ENCODE measurements around the gene TMEM8B. TPM values are rescaled to one million over a fixed set of nuclear protein-coding genes. Genes with fewer than 3 reads are reported as not detected.

The TMEM8B gene
- 2.9 and 3.0 TPM in 2 replicates for total RNA-seq (2014; rRNA removed; shearing (Covaris generic); ENCODE audit: low replicate concordance)

- peaks cover 14% of the 10 kb centered on the region for H3K4me1 ChIP-seq (ENCODE audit: low read length)
- H3K9ac ChIP-seq (ENCODE audit: low read length), result peak within 1 kb of the TSS; percentile 77
- no peaks in the 10 kb centered on the region for H4K20me1 ChIP-seq (ENCODE audit: insufficient read depth, low read depth, low read length)
- no peak within 1 kb of the TSS for H3K27ac ChIP-seq (ENCODE audit: low read length)
- H3K4me2 ChIP-seq (ENCODE audit: low read depth, low read length, poor library complexity, severe bottlenecking), result peak within 1 kb of the TSS; percentile 82
- no peaks in the 10 kb centered on the region for H3K36me3 ChIP-seq (ENCODE audit: insufficient read depth, low read length)
- no peaks in the 10 kb centered on the region for H3K9me3 ChIP-seq (ENCODE audit: low read length)
- peak within 1 kb of the TSS; percentile 86; the same call in 1 of the 2 replicates for H2AFZ ChIP-seq (ENCODE audit: low read length)
- H3K9me2 ChIP-seq (replicated peaks; ENCODE audit: insufficient read depth, low read length), result no peaks in the 10 kb centered on the region
- peak; percentile 97 for DNase-seq
- no peaks in the 10 kb centered on the region for H3K27me3 ChIP-seq (ENCODE audit: low read length)
- H3K79me2 ChIP-seq (ENCODE audit: low read length), result no peaks in the 10 kb centered on the region
- H3K4me3 ChIP-seq (ENCODE audit: low read length), result peak within 1 kb of the TSS; percentile 71
These were observed at the start of gene TMEM8B for GRCh38 chr9:35829084-35829763. Gene TMEM8B, plus strand, starts transcription at chr9:35829228. Its CDS starts 220 bp downstream, at chr9:35829448.

GRCh38 chr9:35781066-35781465 lies 48.0 kb upstream of the TMEM8B start:
- H3K4me1 ChIP-seq (ENCODE audit: low read length), result peaks cover 11% of the 10 kb centered on the region
- H3K27ac ChIP-seq (ENCODE audit: low read length), result no peak overlapping the region
- H3K27me3 ChIP-seq (ENCODE audit: low read length), result no peaks in the 10 kb centered on the region
- H3K36me3 ChIP-seq (ENCODE audit: insufficient read depth, low read length), result peaks cover 26% of the 10 kb centered on the region
- H3K9ac ChIP-seq (ENCODE audit: low read length), result no peak overlapping the region
- no peak overlapping the region for H3K4me3 ChIP-seq (ENCODE audit: low read length)
- peaks cover 57% of the 10 kb centered on the region for H3K79me2 ChIP-seq (ENCODE audit: low read length)
- no peak overlapping the region for H2AFZ ChIP-seq (ENCODE audit: low read length)
- H3K4me2 ChIP-seq (ENCODE audit: low read depth, low read length, poor library complexity, severe bottlenecking), result no peak overlapping the region
- no peaks in the 10 kb centered on the region for H4K20me1 ChIP-seq (ENCODE audit: insufficient read depth, low read depth, low read length)
- no peaks in the 10 kb centered on the region for H3K9me2 ChIP-seq (replicated peaks; ENCODE audit: insufficient read depth, low read length)
- no peaks in the 10 kb centered on the region for H3K9me3 ChIP-seq (ENCODE audit: low read length)
- no peak for DNase-seq

- no peak overlapping the region for H3K27ac ChIP-seq (ENCODE audit: low read length)
- no peaks in the 10 kb centered on the region for H3K27me3 ChIP-seq (ENCODE audit: low read length)
- H3K4me1 ChIP-seq (ENCODE audit: low read length), result peaks cover 7% of the 10 kb centered on the region; the same call in 1 of the 2 replicates
- DNase-seq, result no peak
- H3K9ac ChIP-seq (ENCODE audit: low read length), result no peak overlapping the region
- no peak overlapping the region for H2AFZ ChIP-seq (ENCODE audit: low read length)
- no peak overlapping the region for H3K4me2 ChIP-seq (ENCODE audit: low read depth, low read length, poor library complexity, severe bottlenecking)
- peaks cover 31% of the 10 kb centered on the region for H3K36me3 ChIP-seq (ENCODE audit: insufficient read depth, low read length)
- no peaks in the 10 kb centered on the region for H3K9me3 ChIP-seq (ENCODE audit: low read length)
- H3K79me2 ChIP-seq (ENCODE audit: low read length), result peaks cover 46% of the 10 kb centered on the region
- H3K4me3 ChIP-seq (ENCODE audit: low read length), result no peak overlapping the region
- no peaks in the 10 kb centered on the region for H3K9me2 ChIP-seq (replicated peaks; ENCODE audit: insufficient read depth, low read length)
- H4K20me1 ChIP-seq (ENCODE audit: insufficient read depth, low read depth, low read length), result no peaks in the 10 kb centered on the region
These were observed 45.6 kb upstream of the TMEM8B start for GRCh38 chr9:35783418-35783817.

- H3K27ac ChIP-seq (ENCODE audit: low read length), result peak overlapping the region; percentile 28
- no peak overlapping the region for H3K9ac ChIP-seq (ENCODE audit: low read length)
- no peak overlapping the region for H3K4me3 ChIP-seq (ENCODE audit: low read length)
- peaks cover 24% of the 10 kb centered on the region for H3K4me1 ChIP-seq (ENCODE audit: low read length)
- H3K79me2 ChIP-seq (ENCODE audit: low read length), result peaks cover 10% of the 10 kb centered on the region
- DNase-seq, result peak; percentile 51
- no peaks in the 10 kb centered on the region for H3K9me3 ChIP-seq (ENCODE audit: low read length)
- H4K20me1 ChIP-seq (ENCODE audit: insufficient read depth, low read depth, low read length), result no peaks in the 10 kb centered on the region
- H3K36me3 ChIP-seq (ENCODE audit: insufficient read depth, low read length), result peaks cover 8% of the 10 kb centered on the region; the same call in 1 of the 2 replicates
- H3K9me2 ChIP-seq (replicated peaks; ENCODE audit: insufficient read depth, low read length), result no peaks in the 10 kb centered on the region
- H3K4me2 ChIP-seq (ENCODE audit: low read depth, low read length, poor library complexity, severe bottlenecking), result peak overlapping the region; percentile 26
- no peak overlapping the region for H2AFZ ChIP-seq (ENCODE audit: low read length)
- no peaks in the 10 kb centered on the region for H3K27me3 ChIP-seq (ENCODE audit: low read length)
These were observed 39.5 kb upstream of the TMEM8B start for GRCh38 chr9:35789541-35789940.

GRCh38 chr9:35790025-35790384 lies 39.0 kb upstream of the TMEM8B start:
- Histone ChIP-seq H3K9ac (ENCODE audit: low read length) (no peak overlapping the region), H3K4me2 (ENCODE audit: low read depth, low read length, poor library complexity, severe bottlenecking) (peak overlapping the region; percentile 26), H2AFZ (ENCODE audit: low read length) (no peak overlapping the region), H3K4me1 (ENCODE audit: low read length) (peaks cover 21% of the 10 kb centered on the region), H3K27ac (ENCODE audit: low read length) (peak overlapping the region; percentile 28), H3K9me2 (replicated peaks; ENCODE audit: insufficient read depth, low read length) (no peaks in the 10 kb centered on the region), H3K36me3 (ENCODE audit: insufficient read depth, low read length) (peaks cover 8% of the 10 kb centered on the region; the same call in 1 of the 2 replicates), H3K4me3 (ENCODE audit: low read length) (no peak overlapping the region), H3K79me2 (ENCODE audit: low read length) (peaks cover 8% of the 10 kb centered on the region), H3K27me3 (ENCODE audit: low read length) (no peaks in the 10 kb centered on the region), H4K20me1 (ENCODE audit: insufficient read depth, low read depth, low read length) (no peaks in the 10 kb centered on the region), H3K9me3 (ENCODE audit: low read length) (no peaks in the 10 kb centered on the region)
- no peak for DNase-seq

DNA sequence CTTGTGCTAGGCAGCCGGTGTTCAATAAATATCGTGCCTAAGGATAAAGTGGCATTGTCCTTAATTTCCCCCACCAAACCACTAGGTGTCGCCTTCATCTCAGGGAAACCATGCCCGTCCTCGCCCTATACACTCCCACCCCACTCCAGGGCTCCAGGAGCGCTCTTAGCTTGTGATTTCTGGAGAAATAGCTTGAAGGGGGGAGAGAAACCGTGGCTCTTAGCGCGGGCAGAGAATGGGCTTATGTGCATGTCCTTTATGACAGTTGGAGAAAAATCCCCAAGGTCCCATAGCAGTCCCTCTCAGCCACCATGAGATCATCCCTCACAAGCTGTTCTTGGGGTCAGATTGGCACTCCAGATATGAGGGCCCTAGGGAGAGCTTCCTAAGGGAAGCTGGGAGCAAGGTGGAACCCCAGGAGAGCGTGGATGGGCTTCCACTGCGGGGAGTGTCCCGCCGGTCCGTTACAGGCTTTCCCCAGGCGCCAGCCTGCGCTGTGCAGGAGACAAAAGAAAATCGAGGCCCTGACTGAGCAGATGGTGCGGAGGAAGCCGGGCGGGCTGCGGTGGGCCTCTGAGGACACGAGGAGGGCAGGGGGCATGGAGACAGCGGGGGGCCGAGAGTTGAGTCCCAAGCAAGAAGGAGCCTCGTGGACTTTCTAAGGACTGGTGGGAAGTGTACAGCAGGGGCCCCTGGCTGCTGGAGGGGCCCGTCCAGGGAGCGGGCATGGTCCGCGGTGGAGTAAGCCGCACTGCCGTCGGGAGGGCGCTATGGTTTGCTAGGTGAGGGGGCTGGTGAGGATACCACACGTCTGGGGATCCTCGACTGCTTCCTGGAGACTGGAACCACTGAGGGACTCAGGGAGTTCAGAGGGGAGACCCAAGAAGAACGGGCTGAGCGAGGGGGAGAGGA lies 38.4 kb upstream of the TMEM8B start:
- peak; percentile 84 for DNase-seq
- H3K9ac ChIP-seq (ENCODE audit: low read length), result no peak overlapping the region
- H3K9me3 ChIP-seq (ENCODE audit: low read length), result no peaks in the 10 kb centered on the region
- H3K4me3 ChIP-seq (ENCODE audit: low read length), result no peak overlapping the region
- H3K36me3 ChIP-seq (ENCODE audit: insufficient read depth, low read length), result peaks cover 8% of the 10 kb centered on the region; the same call in 1 of the 2 replicates
- no peak overlapping the region for H2AFZ ChIP-seq (ENCODE audit: low read length)
- H3K27ac ChIP-seq (ENCODE audit: low read length), result no peak overlapping the region
- peaks cover 16% of the 10 kb centered on the region for H3K4me1 ChIP-seq (ENCODE audit: low read length)
- H4K20me1 ChIP-seq (ENCODE audit: insufficient read depth, low read depth, low read length), result no peaks in the 10 kb centered on the region
- no peak overlapping the region for H3K4me2 ChIP-seq (ENCODE audit: low read depth, low read length, poor library complexity, severe bottlenecking)
- H3K79me2 ChIP-seq (ENCODE audit: low read length), result peaks cover 7% of the 10 kb centered on the region
- H3K9me2 ChIP-seq (replicated peaks; ENCODE audit: insufficient read depth, low read length), result no peaks in the 10 kb centered on the region
- no peaks in the 10 kb centered on the region for H3K27me3 ChIP-seq (ENCODE audit: low read length)

- Histone ChIP-seq H3K4me1 (ENCODE audit: low read length) (peaks cover 16% of the 10 kb centered on the region), H3K4me3 (ENCODE audit: low read length) (no peak within 1 kb of the TSS), H3K27me3 (ENCODE audit: low read length) (no peaks in the 10 kb centered on the region), H3K9me2 (replicated peaks; ENCODE audit: insufficient read depth, low read length) (no peaks in the 10 kb centered on the region), H4K20me1 (ENCODE audit: insufficient read depth, low read depth, low read length) (no peaks in the 10 kb centered on the region), H3K79me2 (ENCODE audit: low read length) (peaks cover under 1% of the 10 kb centered on the region; the same call in 1 of the 2 replicates), H3K36me3 (ENCODE audit: insufficient read depth, low read length) (peaks cover 1% of the 10 kb centered on the region; the same call in 1 of the 2 replicates), H2AFZ (ENCODE audit: low read length) (no peak within 1 kb of the TSS), H3K9me3 (ENCODE audit: low read length) (no peaks in the 10 kb centered on the region), H3K9ac (ENCODE audit: low read length) (no peak within 1 kb of the TSS), H3K4me2 (ENCODE audit: low read depth, low read length, poor library complexity, severe bottlenecking) (no peak within 1 kb of the TSS), H3K27ac (ENCODE audit: low read length) (no peak within 1 kb of the TSS)
- DNase-seq, result no peak
These were observed 37.6 kb upstream of the TMEM8B start, which contains the start of gene NPR2 for GRCh38 chr9:35791297-35791921. Gene NPR2, plus strand, starts transcription at chr9:35791591. Its CDS starts 818 bp downstream, at chr9:35792409.

Data from Karpas-422 (cell line).